Inferior parietal cortex (tissue), 1 donor: ENCODE results near the gene VCP.

Experiments
- DNase-seq: peaks from one replicate; pipeline ENCODE4 v3.0.0-alpha.2; 2016; ENCODE audit errors: extremely low spot score

The VCP gene

GRCh38 chr9:35103660-35104191 lies 31.3 kb upstream of the VCP start:
- no peak for DNase-seq

- DNase-seq = peak; percentile 96
Measured at GRCh38 chr9:35102769-35103659, 30.6 kb upstream of the VCP start, which contains the start of gene STOML2. Gene STOML2 (minus strand): TSS chr9:35103131. CDS start chr9:35103094, 37 bp downstream.

- DNase-seq = no peak
Measured at GRCh38 chr9:35102465-35102768, 30.0 kb upstream of the VCP start.

- no peak for DNase-seq
Measured at GRCh38 chr9:35097573-35097972, 25.1 kb upstream of the VCP start.

GRCh38 chr9:35096035-35096849 lies 23.8 kb upstream of the VCP start, which contains the start of gene PIGO:
Gene PIGO (minus strand): TSS chr9:35096591. CDS start chr9:35095565, 1,026 bp downstream.
- DNase-seq = peak; percentile 82

GRCh38 chr9:35091536-35091935 lies 19.1 kb upstream of the VCP start:
- no peak for DNase-seq

- DNase-seq = no peak
Measured at GRCh38 chr9:35089434-35089833, 17.0 kb upstream of the VCP start.

- DNase-seq = no peak
Measured at GRCh38 chr9:35085078-35085477, 12.7 kb upstream of the VCP start.

- DNase-seq = peak; percentile 92
Measured at GRCh38 chr9:35079426-35080341, 7.3 kb upstream of the VCP start, which contains the start of gene FANCG. Gene FANCG (minus strand): TSS chr9:35079942. CDS start chr9:35079524, 418 bp downstream.

GRCh38 chr9:35079041-35079425 lies 6.6 kb upstream of the VCP start:
- DNase-seq = no peak

- no peak for DNase-seq
Measured at GRCh38 chr9:35078066-35078465, 5.6 kb upstream of the VCP start.

- no peak for DNase-seq
Measured at GRCh38 chr9:35076848-35077247, 4.4 kb upstream of the VCP start.

- no peak for DNase-seq
Measured at GRCh38 chr9:35075358-35075757, 2.9 kb upstream of the VCP start.

GRCh38 chr9:35074791-35075190 lies 2.4 kb upstream of the VCP start:
- DNase-seq = no peak

GRCh38 chr9:35074141-35074540 lies 1.7 kb upstream of the VCP start:
- no peak for DNase-seq

GRCh38 chr9:35073279-35073612 lies 821 bp upstream of the VCP start:
- no peak for DNase-seq

GRCh38 chr9:35071814-35072460 lies 488 bp downstream of the VCP start:
- DNase-seq = peak; percentile 53

GRCh38 chr9:35070823-35071813 lies 1.3 kb downstream of the VCP start:
- no peak for DNase-seq

GRCh38 chr9:35069020-35069419 lies 3.4 kb downstream of the VCP start:
- no peak for DNase-seq

- no peak for DNase-seq
Measured at GRCh38 chr9:35067056-35067455, 5.4 kb downstream of the VCP start.
